ENCODE results near the gene BATF. TPM values are rescaled to one million over a fixed set of nuclear protein-coding genes. Genes with fewer than 3 reads are reported as not detected.

Gene BATF
- total RNA-seq, 3 donors from 2014 or later: 1.7 to 3.0 (median 2.3) TPM

- intact Hi-C loops (cut with DNase I, micrococcal nuclease): no loop called here
- DNase-seq: no peak
- no peak for ATAC-seq
- H3K4me1 ChIP-seq (ENCODE audit: low read depth): no peaks in the 10 kb centered on the region
- no peak for TF ChIP-seq CTCF (IDR thresholded peaks at IDR 0.05)
- H3K4me3 ChIP-seq: no peak overlapping the region
- no peaks in the 10 kb centered on the region for H3K36me3 ChIP-seq (ENCODE audit: low read depth)
- H3K9me3 ChIP-seq: no peaks in the 10 kb centered on the region
Measured at GRCh38 chr14:75495882-75496281, 26.4 kb upstream of the BATF start.

DNA sequence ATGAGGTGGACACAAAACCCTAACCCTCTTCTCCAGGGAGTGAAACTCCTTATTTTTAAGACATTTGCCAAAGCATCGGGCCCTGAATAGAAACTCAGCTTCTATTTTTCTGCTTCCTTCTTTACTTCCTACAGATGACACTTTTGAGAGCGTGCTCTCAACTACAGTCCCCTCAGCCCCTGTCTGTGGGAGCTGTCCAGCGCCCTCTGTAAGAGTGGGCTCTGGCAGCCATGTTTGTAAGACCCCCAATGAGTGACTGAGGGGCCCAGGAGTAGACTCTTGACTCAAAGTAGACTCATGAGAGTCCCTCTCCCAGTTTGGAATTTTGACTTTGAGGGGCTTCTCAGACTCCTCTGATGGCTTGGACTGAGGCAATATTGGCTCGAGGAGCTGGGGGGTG is 25.5 kb upstream of the BATF start:
- H3K36me3 ChIP-seq (ENCODE audit: low read depth): no peaks in the 10 kb centered on the region
- no peak overlapping the region for H3K4me3 ChIP-seq
- TF ChIP-seq CTCF (IDR thresholded peaks at IDR 0.05): no peak
- H3K4me1 ChIP-seq (ENCODE audit: low read depth): no peaks in the 10 kb centered on the region
- ATAC-seq (no peak), DNase-seq (no peak)
- intact Hi-C loops (cut with DNase I, micrococcal nuclease): no loop called here
- no peaks in the 10 kb centered on the region for H3K9me3 ChIP-seq

DNA sequence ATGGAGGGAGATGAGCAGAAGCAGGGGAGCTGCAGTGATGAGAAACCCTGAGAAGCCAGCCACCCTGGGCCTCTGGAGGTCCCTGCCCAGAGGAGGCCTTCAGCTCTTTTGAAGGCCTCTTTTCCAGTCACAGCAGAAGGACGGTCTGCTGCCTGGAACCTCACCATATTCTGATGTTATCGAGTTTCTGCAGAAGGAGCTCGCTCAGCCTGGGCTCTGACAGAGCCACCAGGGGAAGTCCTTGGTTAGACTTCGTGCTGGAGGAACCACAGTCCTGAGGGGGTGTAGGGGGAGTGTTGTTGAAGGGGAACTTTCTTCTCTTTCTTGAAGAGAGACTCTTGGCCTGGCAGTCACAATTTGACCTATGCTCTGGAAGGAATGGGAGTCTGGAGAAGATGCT is 25.1 kb upstream of the BATF start:
- intact Hi-C loops (cut with DNase I, micrococcal nuclease): no loop called here

GRCh38 chr14:75497701-75498100 is 24.6 kb upstream of the BATF start:
- Histone ChIP-seq H3K36me3 (ENCODE audit: low read depth) (no peaks in the 10 kb centered on the region), H3K4me1 (ENCODE audit: low read depth) (no peaks in the 10 kb centered on the region), H3K9me3 (no peaks in the 10 kb centered on the region), H3K4me3 (no peak overlapping the region)
- ATAC-seq (no peak), DNase-seq (no peak)
- no peak for TF ChIP-seq CTCF (IDR thresholded peaks at IDR 0.05)
- intact Hi-C loops (cut with DNase I, micrococcal nuclease): no loop called here

More for the DNA sequence above, 25.1 kb upstream of the BATF start:
- no peak for TF ChIP-seq CTCF (IDR thresholded peaks at IDR 0.05)
- no peaks in the 10 kb centered on the region for H3K36me3 ChIP-seq (ENCODE audit: low read depth)
- no peaks in the 10 kb centered on the region for H3K9me3 ChIP-seq
- DNase-seq (no peak), ATAC-seq (peak; percentile 42)
- H3K4me1 ChIP-seq (ENCODE audit: low read depth): no peaks in the 10 kb centered on the region
- H3K4me3 ChIP-seq: no peak overlapping the region

- H3K4me1 ChIP-seq (ENCODE audit: low read depth): no peaks in the 10 kb centered on the region
- no peak for TF ChIP-seq CTCF (IDR thresholded peaks at IDR 0.05)
- intact Hi-C loops (cut with DNase I, micrococcal nuclease): no loop called here
- H3K36me3 ChIP-seq (ENCODE audit: low read depth): no peaks in the 10 kb centered on the region
- ATAC-seq (no peak), DNase-seq (no peak)
- no peak overlapping the region for H3K4me3 ChIP-seq
- no peaks in the 10 kb centered on the region for H3K9me3 ChIP-seq
Measured at GRCh38 chr14:75499084-75499875, 23.0 kb upstream of the BATF start.
